GM13977 (cell line): ENCODE data around the gene HOXC11.

ENCODE experiments used
- DNase-seq: peaks from one replicate; pipeline ENCODE4 v3.0.0; 2012; ENCODE audit warnings: low spot score
- in situ Hi-C: fragments of 300-500 bp; cut with MboI; formaldehyde crosslinking; loops from one replicate; pipeline ENCODE4 v1.12.0; 2022; ENCODE audit warnings: low sequenced_read_pairs, low pct_unique_long_range_greater_than_20kb, mixed read lengths, inconsistent platforms; ENCODE audit not compliant: unreplicated experiment
- TF ChIP-seq, protein P1 (sequence below): IDR thresholded peaks from 2 replicates; pipeline ENCODE4 v1.5.1; 2012; ENCODE audit warnings: mild to moderate bottlenecking, control low read depth; ENCODE audit not compliant: insufficient read depth; ENCODE audit errors: extremely low read depth, missing control alignments

The HOXC11 gene

GRCh38 chr12:53980802-53981496 is 8.0 kb downstream of the HOXC11 start:
- TF ChIP-seq, protein P1, sequence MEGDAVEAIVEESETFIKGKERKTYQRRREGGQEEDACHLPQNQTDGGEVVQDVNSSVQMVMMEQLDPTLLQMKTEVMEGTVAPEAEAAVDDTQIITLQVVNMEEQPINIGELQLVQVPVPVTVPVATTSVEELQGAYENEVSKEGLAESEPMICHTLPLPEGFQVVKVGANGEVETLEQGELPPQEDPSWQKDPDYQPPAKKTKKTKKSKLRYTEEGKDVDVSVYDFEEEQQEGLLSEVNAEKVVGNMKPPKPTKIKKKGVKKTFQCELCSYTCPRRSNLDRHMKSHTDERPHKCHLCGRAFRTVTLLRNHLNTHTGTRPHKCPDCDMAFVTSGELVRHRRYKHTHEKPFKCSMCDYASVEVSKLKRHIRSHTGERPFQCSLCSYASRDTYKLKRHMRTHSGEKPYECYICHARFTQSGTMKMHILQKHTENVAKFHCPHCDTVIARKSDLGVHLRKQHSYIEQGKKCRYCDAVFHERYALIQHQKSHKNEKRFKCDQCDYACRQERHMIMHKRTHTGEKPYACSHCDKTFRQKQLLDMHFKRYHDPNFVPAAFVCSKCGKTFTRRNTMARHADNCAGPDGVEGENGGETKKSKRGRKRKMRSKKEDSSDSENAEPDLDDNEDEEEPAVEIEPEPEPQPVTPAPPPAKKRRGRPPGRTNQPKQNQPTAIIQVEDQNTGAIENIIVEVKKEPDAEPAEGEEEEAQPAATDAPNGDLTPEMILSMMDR = no peak
- no peak for DNase-seq
- in situ Hi-C loops = no loop called here

DNA sequence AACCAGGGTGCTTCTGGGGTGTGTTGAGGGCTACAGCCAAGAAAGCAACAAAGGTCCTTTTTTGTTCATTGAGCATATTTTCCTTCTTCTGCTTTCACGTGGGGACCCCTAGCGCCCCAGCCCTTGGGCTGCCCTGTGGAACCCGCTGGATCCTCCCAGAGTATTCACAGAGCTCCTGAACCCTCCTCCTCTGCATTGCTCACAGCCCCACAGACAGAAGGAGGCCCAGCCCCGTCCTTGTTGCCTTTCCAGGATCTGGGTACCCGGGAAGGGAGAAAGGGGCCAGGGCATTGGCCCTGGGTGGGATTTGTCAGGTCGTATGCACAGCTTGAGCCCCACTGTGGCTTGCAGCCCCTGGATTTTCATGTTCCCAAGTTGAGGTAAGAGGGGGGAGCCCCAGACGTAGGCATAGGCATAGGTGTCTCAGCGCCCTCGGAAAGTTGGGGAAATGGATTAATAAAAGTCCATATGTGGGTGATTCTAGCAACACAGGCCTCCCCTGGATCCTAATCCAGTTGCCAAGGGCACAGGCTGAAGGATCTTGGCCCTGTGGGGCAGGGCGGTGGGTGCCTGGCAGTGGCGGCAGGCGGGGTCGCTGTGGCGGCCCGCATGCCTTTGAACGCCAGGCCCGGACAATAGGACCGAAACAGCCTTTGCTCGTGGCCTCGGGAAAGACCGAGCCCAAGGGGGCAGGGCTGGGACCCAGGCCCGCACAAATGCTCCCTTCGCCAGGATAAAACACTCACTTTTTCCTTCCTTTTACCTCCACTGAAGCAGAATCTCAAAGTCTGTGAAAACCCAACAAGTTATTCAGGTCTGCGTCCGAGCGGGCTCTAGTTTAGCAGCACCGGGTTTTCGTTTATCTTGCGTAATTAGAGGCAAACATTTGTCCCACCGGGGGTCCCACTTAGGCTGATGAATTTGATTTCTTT is 9.0 kb downstream of the HOXC11 start:
- in situ Hi-C loops = no loop called here
- DNase-seq = no peak
- TF ChIP-seq, protein P1 = peak; percentile 15

DNA sequence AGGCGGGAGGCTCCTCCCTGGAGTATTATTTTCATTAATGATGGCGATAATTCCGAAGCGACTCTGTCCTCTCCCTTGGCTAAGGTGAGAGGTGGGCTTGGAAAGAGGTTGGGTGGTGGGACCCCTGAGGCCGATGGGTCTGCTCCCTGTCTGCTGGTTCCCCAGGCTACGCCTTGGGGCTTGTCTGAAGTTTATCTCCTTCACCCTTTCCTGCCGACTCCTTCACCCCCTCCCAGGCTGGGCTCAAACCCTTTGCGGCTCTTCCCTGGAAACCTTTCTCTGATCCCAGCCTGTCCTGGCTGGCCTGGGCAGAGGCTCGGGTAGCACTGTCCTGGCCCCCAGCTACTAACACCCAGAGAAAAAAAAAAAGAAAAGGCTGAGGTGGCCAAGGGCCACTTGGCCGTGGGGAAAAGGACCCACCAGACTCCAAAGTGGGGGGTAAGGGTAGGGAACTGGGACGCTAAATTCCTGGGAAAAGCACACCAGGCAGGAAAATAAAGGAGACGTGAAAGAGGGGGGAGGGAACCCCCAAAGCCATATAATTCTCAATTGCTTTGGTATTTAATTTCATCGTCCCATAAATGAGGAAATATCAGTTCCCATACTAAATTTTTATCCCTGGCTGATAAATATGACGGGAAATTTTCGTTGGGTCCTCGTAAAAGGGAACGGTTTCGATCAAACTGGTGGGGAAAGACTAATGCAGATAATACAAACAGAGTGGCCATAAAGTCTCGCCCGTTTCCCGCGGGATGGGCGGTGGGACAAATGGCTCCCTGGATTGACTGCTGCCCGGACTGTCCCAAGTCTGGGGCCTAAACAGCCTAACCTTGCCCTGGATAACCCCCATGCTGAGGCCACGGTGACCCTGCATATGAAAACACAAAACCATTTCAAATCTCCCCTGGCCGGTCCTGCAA is 10.0 kb downstream of the HOXC11 start:
- no peak for DNase-seq
- in situ Hi-C loops = no loop called here
- TF ChIP-seq, protein P1 = no peak

DNA sequence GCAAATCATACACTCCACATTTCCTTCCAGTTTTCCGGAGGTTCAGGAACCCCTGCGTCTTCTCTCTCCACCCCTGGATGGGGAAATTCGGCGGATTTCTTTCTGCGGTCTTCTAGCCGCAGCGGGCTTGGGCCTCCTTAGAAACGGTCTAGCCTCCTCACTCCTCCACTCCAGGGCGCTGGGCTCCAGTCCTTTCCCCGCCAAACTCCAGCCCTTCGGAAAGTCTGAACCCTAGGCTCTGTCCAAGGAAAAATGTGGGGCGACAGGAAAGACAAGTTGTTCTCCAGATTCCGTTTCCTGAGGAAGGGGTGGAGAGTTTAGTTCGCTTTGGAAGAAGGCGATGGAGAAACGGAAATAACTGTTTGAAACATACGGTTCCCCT is 10.6 kb downstream of the HOXC11 start:
- TF ChIP-seq, protein P1 = no peak
- in situ Hi-C loops = no loop called here
- DNase-seq = no peak

- in situ Hi-C loops = no loop called here
- DNase-seq = no peak
- TF ChIP-seq, protein P1 = no peak
These were observed 11.1 kb downstream of the HOXC11 start for GRCh38 chr12:53983950-53984572.
